Common myeloid progenitor, CD34-positive (primary cell): ENCODE results near the gene CD7.
A peak's percentile ranks its signal among the peaks of the same experiment; 100 is the strongest.

Experiments used
- CTCF ChIA-PET: fragments of 350-600 bp; sonication (Branson Sonifier 250); formaldehyde crosslinking; loops from one replicate; lab custom pipeline; 2021; ENCODE audit warnings: antibody characterized with exemption; lab: Charles Lee
- POLR2A ChIA-PET: fragments of 350-600 bp; sonication (Branson Sonifier 250); formaldehyde crosslinking; loops from one replicate; lab custom pipeline; 2021; ENCODE audit warnings: antibody characterized with exemption; lab: Charles Lee
- DNase-seq, 3 donors: peaks; one replicate each; pipeline versions ENCODE4 v3.0.0 to v3.0.0-alpha.2; 2013
- H3K27ac ChIP-seq, 2 experiments: 1 replicate in 1 of 2; 2 replicates in 1 of 2; pipeline ENCODE4 v1.7.0; 2013; ENCODE audit warnings: inconsistent platforms in 2 of 2, low read length in 2 of 2, mild to moderate bottlenecking in 2 of 2, low read depth in 1 of 2, moderate library complexity in 1 of 2; ENCODE audit not compliant: severe bottlenecking in 2 of 2, insufficient read depth in 1 of 2, poor library complexity in 1 of 2
- H3K27me3 ChIP-seq, 5 experiments: replicated peaks in 2 of 5; 1 replicate in 3 of 5; 2 replicates in 2 of 5; pipeline versions ENCODE4 v1.6.1 to v1.7.0; 2013; ENCODE audit warnings: low read length in 4 of 5, mild to moderate bottlenecking in 2 of 5, moderate library complexity in 2 of 5, inconsistent platforms in 1 of 5; ENCODE audit not compliant: insufficient read depth in 5 of 5, control insufficient read depth in 4 of 5
- H3K36me3 ChIP-seq, 4 experiments: 1 replicate in 2 of 4; 2 replicates in 2 of 4; pipeline versions ENCODE4 v1.6.1 to v1.7.0; 2013; ENCODE audit warnings: low read length in 3 of 4, control low read depth in 1 of 4, mild to moderate bottlenecking in 1 of 4; ENCODE audit not compliant: control insufficient read depth in 4 of 4, insufficient read depth in 4 of 4
- H3K4me1 ChIP-seq, 4 experiments: 1 replicate in 3 of 4; 2 replicates in 1 of 4; pipeline versions ENCODE4 v1.6.1 to v1.7.1; 2013; ENCODE audit warnings: low read length in 3 of 4, mild to moderate bottlenecking in 3 of 4, control low read depth in 1 of 4, inconsistent platforms in 1 of 4, moderate library complexity in 1 of 4; ENCODE audit not compliant: control insufficient read depth in 4 of 4, insufficient read depth in 4 of 4; ENCODE audit errors: control extremely low read depth in 1 of 4
- H3K4me3 ChIP-seq, 7 experiments: 1 replicate in 4 of 7; 2 replicates in 3 of 7; pipeline versions ENCODE4 v1.5.1 to v1.7.0; 2013; ENCODE audit warnings: mild to moderate bottlenecking in 7 of 7, low read length in 6 of 7, moderate library complexity in 6 of 7, inconsistent platforms in 2 of 7, low read depth in 2 of 7, control low read depth in 1 of 7; ENCODE audit not compliant: insufficient read depth in 4 of 7, control insufficient read depth in 1 of 7; ENCODE audit errors: extremely low read depth in 1 of 7
- H3K9me3 ChIP-seq, 5 experiments: 1 replicate in 4 of 5; 2 replicates in 1 of 5; pipeline versions ENCODE4 v1.6.1 to v1.7.1; 2013; ENCODE audit warnings: low read length in 4 of 5, mild to moderate bottlenecking in 2 of 5, inconsistent platforms in 1 of 5, low read depth in 1 of 5, moderate library complexity in 1 of 5; ENCODE audit not compliant: control insufficient read depth in 4 of 5, insufficient read depth in 2 of 5; ENCODE audit errors: control extremely low read depth in 1 of 5
- WGBS: methylation state at CpG from one replicate; pipeline ENCODE4 v1.1.5; 2013; ENCODE audit not compliant: insufficient coverage; 5-methylcytosine and 5-hydroxymethylcytosine counted together

The CD7 gene

GRCh38 chr17:82278308-82278707, 39.1 kb downstream of the CD7 start:
- no peaks in the 10 kb centered on the region for H3K36me3 ChIP-seq
- no peak overlapping the region for H3K4me3 ChIP-seq
- H3K4me1 ChIP-seq = peaks cover 0 to 22% (median 15%) of the 10 kb centered on the region in 4 experiments
- ChIA-PET CTCF (no interaction called here), POLR2A (no interaction called here)
- no peak overlapping the region for H3K27ac ChIP-seq
- 98% methylated on average over 9 of the region's 9 CpGs for WGBS
- no peaks in the 10 kb centered on the region for H3K27me3 ChIP-seq
- no peak for DNase-seq
- no peaks in the 10 kb centered on the region for H3K9me3 ChIP-seq

- CTCF ChIA-PET = no interaction called here
- POLR2A ChIA-PET = no interaction called here
- H3K27ac ChIP-seq = no peak overlapping the region
- no peak for DNase-seq
- H3K9me3 ChIP-seq = no peaks in the 10 kb centered on the region
- peaks cover 0 to 18% (median 13%) of the 10 kb centered on the region in 4 experiments for H3K4me1 ChIP-seq
- no peaks in the 10 kb centered on the region for H3K36me3 ChIP-seq
- H3K27me3 ChIP-seq = no peaks in the 10 kb centered on the region
- no peak overlapping the region for H3K4me3 ChIP-seq
- WGBS = over 99% methylated on average over 12 of the region's 12 CpGs
These were observed 39.6 kb downstream of the CD7 start for GRCh38 chr17:82277851-82278250.

- no peaks in the 10 kb centered on the region for H3K9me3 ChIP-seq
- POLR2A ChIA-PET = no interaction called here
- no peaks in the 10 kb centered on the region for H3K27me3 ChIP-seq
- CTCF ChIA-PET = interaction anchor here (1.7 to 2.1 kb wide), 2 partner anchors 15 to 21 kb away, joined by 6 to 9 read pairs; no protein-coding TSS in a partner anchor
- H3K4me3 ChIP-seq = no peak overlapping the region
- DNase-seq = no peak
- H3K27ac ChIP-seq = no peak overlapping the region
- 96% methylated on average over 4 of the region's 5 CpGs for WGBS
- peaks cover 4 to 23% (median 17%) of the 10 kb centered on the region in 4 experiments for H3K4me1 ChIP-seq
- peaks cover 0 to under 1% (median under 1%) of the 10 kb centered on the region in 4 experiments for H3K36me3 ChIP-seq
These were observed 40.5 kb downstream of the CD7 start for GRCh38 chr17:82276938-82277337.

- H3K4me1 ChIP-seq = peaks cover 6 to 19% (median 15%) of the 10 kb centered on the region in 4 experiments
- ChIA-PET CTCF (interaction anchor here (1.2 to 2.4 kb wide), 3 partner anchors 9 to 41 kb away, joined by 3 to 9 read pairs (median 9); no protein-coding TSS in a partner anchor), POLR2A (interaction anchor here (1.4 kb wide), 1 partner anchor 23 kb away, joined by 4 read pairs; no protein-coding TSS in a partner anchor)
- H3K9me3 ChIP-seq = no peaks in the 10 kb centered on the region
- no peaks in the 10 kb centered on the region for H3K27me3 ChIP-seq
- peaks cover 3 to 14% (median 12%) of the 10 kb centered on the region in 4 experiments for H3K36me3 ChIP-seq
- DNase-seq = no peak
- 92% methylated on average over 14 of the region's 14 CpGs for WGBS
- no peak overlapping the region for H3K4me3 ChIP-seq
- H3K27ac ChIP-seq = no peak overlapping the region
These were observed 42.1 kb downstream of the CD7 start for GRCh38 chr17:82275326-82275725.

- H3K27ac ChIP-seq = peak overlapping the region in 1 of 2 experiments; percentile 96
- ChIA-PET POLR2A (interaction anchor here (0.6 to 3.4 kb wide), 6 partner anchors 9 to 642 kb away, joined by 3 to 29 read pairs (median 4); no protein-coding TSS in a partner anchor), CTCF (interaction anchor here (1.9 to 2.4 kb wide), 3 partner anchors 10 to 26 kb away, joined by 4 to 9 read pairs (median 9); no protein-coding TSS in a partner anchor)
- H3K36me3 ChIP-seq = peaks cover 3 to 23% (median 20%) of the 10 kb centered on the region in 4 experiments
- peaks cover 6 to 21% (median 15%) of the 10 kb centered on the region in 4 experiments for H3K4me1 ChIP-seq
- H3K27me3 ChIP-seq = no peaks in the 10 kb centered on the region
- WGBS = 82% methylated on average over 21 of the region's 27 CpGs
- H3K9me3 ChIP-seq = no peaks in the 10 kb centered on the region
- H3K4me3 ChIP-seq = peak overlapping the region in 3 of 7 experiments; percentile 73 to 87 (median 74)
- no peak for DNase-seq
These were observed 43.0 kb downstream of the CD7 start for GRCh38 chr17:82274134-82275020.

- peaks cover 6 to 23% (median 15%) of the 10 kb centered on the region in 4 experiments for H3K4me1 ChIP-seq
- no peaks in the 10 kb centered on the region for H3K27me3 ChIP-seq
- peaks cover 4 to 31% (median 23%) of the 10 kb centered on the region in 4 experiments for H3K36me3 ChIP-seq
- peak within 1 kb of the TSS; percentile 89 to 96 for H3K27ac ChIP-seq
- H3K9me3 ChIP-seq = no peaks in the 10 kb centered on the region
- WGBS = 2% methylated on average over 76 of the region's 80 CpGs
- CTCF ChIA-PET = interaction anchor here (1.0 to 1.9 kb wide), 2 partner anchors 9 to 27 kb away, joined by 4 to 5 read pairs; no protein-coding TSS in a partner anchor
- POLR2A ChIA-PET = interaction anchor here (0.6 to 3.4 kb wide), 6 partner anchors 10 to 641 kb away, joined by 3 to 29 read pairs (median 4); no protein-coding TSS in a partner anchor
- H3K4me3 ChIP-seq = peak within 1 kb of the TSS; percentile 45 to 87 (median 74)
- peak; percentile 85 to 90 (median 89) for DNase-seq
These were observed 43.9 kb downstream of the CD7 start, which contains the start of gene CSNK1D for GRCh38 chr17:82273327-82274133. Gene CSNK1D (minus strand): TSS chr17:82273700. CDS start chr17:82273381, 319 bp downstream.
